K562 (cell line): ENCODE measurements around the gene CSAD. TPM values are rescaled to one million over a fixed set of nuclear protein-coding genes. Genes with fewer than 3 reads are reported as not detected.

ENCODE experiments used
- CBFA2T2 ChIP-seq: fragments of 450-650 bp; conservative IDR thresholded peaks from 2 replicates; pipeline ENCODE4 v1.6.1; 2017; ENCODE audit warnings: mild to moderate bottlenecking
- FOXA1 ChIP-seq: fragments of 450-650 bp; IDR thresholded peaks from 2 replicates; pipeline ENCODE4 v1.6.1; 2016; ENCODE audit warnings: mild to moderate bottlenecking, borderline replicate concordance
- HDAC2 ChIP-seq: fragments of 450-650 bp; IDR thresholded peaks from 2 replicates; pipeline ENCODE4 v1.6.1; 2016; ENCODE audit warnings: mild to moderate bottlenecking
- HNRNPUL1 ChIP-seq: fragments of 200-400 bp; formaldehyde crosslinking; IDR thresholded peaks from 2 replicates; pipeline ENCODE4 v1.6.1; 2017; ENCODE audit warnings: low read length
- KHSRP ChIP-seq: fragments of 450-650 bp; IDR thresholded peaks from 2 replicates; pipeline ENCODE4 v1.6.1; 2017
- MCM3 ChIP-seq: fragments of 450-650 bp; IDR thresholded peaks from 2 replicates; pipeline ENCODE4 v1.6.1; 2016
- MEIS2 ChIP-seq: fragments of 450-650 bp; IDR thresholded peaks from 2 replicates; pipeline ENCODE4 v1.6.1; 2014; ENCODE audit warnings: mild to moderate bottlenecking; ENCODE audit not compliant: partially characterized antibody
- SAFB ChIP-seq: fragments of 200-400 bp; formaldehyde crosslinking; IDR thresholded peaks from 2 replicates; pipeline ENCODE4 v1.6.1; 2017; ENCODE audit warnings: low read depth, low read length, borderline replicate concordance
- SLC30A9 ChIP-seq: fragments of 250-450 bp; sonication (Bioruptor Pico); IDR thresholded peaks from 2 replicates; pipeline ENCODE4 v1.8.0; 2022; ENCODE audit warnings: mild to moderate bottlenecking, moderate library complexity
- SOX6 ChIP-seq: fragments of 450-650 bp; IDR thresholded peaks from 2 replicates; pipeline ENCODE4 v1.6.1; 2014; ENCODE audit warnings: mild to moderate bottlenecking
- TAF15 ChIP-seq: fragments of 200-400 bp; formaldehyde crosslinking; IDR thresholded peaks from 2 replicates; pipeline ENCODE4 v1.6.1; 2017; ENCODE audit warnings: mild to moderate bottlenecking, low read depth, low read length, moderate library complexity
- TOE1 ChIP-seq, 2 experiments: fragments of 450-650 bp in 1 of 2; sonication (generic) in 1 of 2; formaldehyde crosslinking in 1 of 2; IDR thresholded peaks; 2 replicates each; pipeline versions ENCODE4 v1.7.1 to v1.8.0; 2016 to 2022; ENCODE audit warnings: borderline replicate concordance in 2 of 2, mild to moderate bottlenecking in 2 of 2, antibody characterized with exemption in 1 of 2, inconsistent platforms in 1 of 2, low read depth in 1 of 2, missing genetic modification reagents in 1 of 2, moderate library complexity in 1 of 2
- YBX1 ChIP-seq: fragments of 450-650 bp; IDR thresholded peaks from 2 replicates; pipeline ENCODE4 v1.7.1; 2016; ENCODE audit warnings: mild to moderate bottlenecking
- ZBTB1 ChIP-seq: sonication (generic); formaldehyde crosslinking; IDR thresholded peaks from 2 replicates; pipeline ENCODE4 v1.8.1; 2023; ENCODE audit warnings: missing genetic modification reagents, low read depth, mild to moderate bottlenecking, borderline replicate concordance
- ZC3H11A ChIP-seq: IDR thresholded peaks from 2 replicates; pipeline ENCODE4 v1.6.1; 2012; ENCODE audit warnings: low read depth, low read length, improper control_type of control experiment
- ZFP36 ChIP-seq: fragments of 150-350 bp; IDR thresholded peaks from 2 replicates; pipeline ENCODE4 v1.6.1; 2018; ENCODE audit warnings: low read length, low read depth; ENCODE audit not compliant: partially characterized antibody
- ZNF121 ChIP-seq: sonication (generic); formaldehyde crosslinking; conservative IDR thresholded peaks from 2 replicates; pipeline ENCODE4 v1.8.0; 2022; ENCODE audit warnings: missing genetic modification reagents
- ZNF133 ChIP-seq: fragments of 250-450 bp; sonication (Bioruptor Pico); IDR thresholded peaks from 2 replicates; pipeline ENCODE4 v1.4.0; 2020; ENCODE audit warnings: mild to moderate bottlenecking
- ZNF165 ChIP-seq: fragments of 250-450 bp; sonication (Bioruptor Pico); IDR thresholded peaks from 2 replicates; pipeline ENCODE4 v1.4.0; 2020; ENCODE audit warnings: borderline replicate concordance
- ZNF24 ChIP-seq: fragments of 450-650 bp; IDR thresholded peaks from 2 replicates; pipeline ENCODE4 v1.6.1; 2016
- ZNF507 ChIP-seq: conservative IDR thresholded peaks from 2 replicates; pipeline ENCODE4 v1.6.1; 2017; ENCODE audit warnings: missing genetic modification characterization, missing compliant biosample characterization
- ZNF75A ChIP-seq: fragments of 450-650 bp; formaldehyde crosslinking; IDR thresholded peaks from 2 replicates; pipeline ENCODE4 v1.4.0; 2020; ENCODE audit warnings: mild to moderate bottlenecking
- ZNF77 ChIP-seq: fragments of 250-450 bp; sonication (Bioruptor Pico); IDR thresholded peaks from 2 replicates; pipeline ENCODE4 v1.5.0; 2020
- ZZZ3 ChIP-seq: fragments of 450-650 bp; IDR thresholded peaks from 2 replicates; pipeline ENCODE4 v1.6.1; 2016; ENCODE audit warnings: antibody characterized with exemption, mild to moderate bottlenecking, moderate library complexity
- polyA plus RNA-seq, 8 experiments: library from polyadenylated mRNA; depleted of rRNA in 4 of 8; stranded (reverse) in 5 of 8; unstranded in 3 of 8; fragments of >200 nt; fragmentation: Nextera tagmentation in 2 of 8; fragmentation: Illumina TruSeq in 1 of 8; extraction: Ambion mirVana in 2 of 8; extraction: Trizol in 1 of 8; gene quantifications; 2 replicates each; pipeline versions ENCODE4 v1.2.1 to v1.2.3, GENCODE V29; 2011 to 2014; ENCODE audit warnings: inconsistent platforms in 1 of 8, missing spikeins in 1 of 8
- total RNA-seq, 7 experiments: library from RNA; depleted of rRNA in 6 of 7; stranded (reverse); fragments of >200 nt in 6 of 7; fragmentation: Illumina TruSeq in 2 of 7; extraction: Trizol in 2 of 7; gene quantifications; 2 replicates each; pipeline versions ENCODE4 v1.2.1 to v1.2.3, GENCODE V29; 2011 to 2021; ENCODE audit warnings: low replicate concordance in 1 of 7
- TF ChIP-seq, protein P1 (sequence below): fragments of 450-650 bp; formaldehyde crosslinking; IDR thresholded peaks from 2 replicates; pipeline ENCODE4 v1.4.0; 2020; ENCODE audit warnings: mild to moderate bottlenecking, moderate library complexity
- TF ChIP-seq, protein P2 (sequence below): fragments of 250-450 bp; sonication (Bioruptor Pico); IDR thresholded peaks from 2 replicates; pipeline ENCODE4 v1.6.1; 2021; ENCODE audit warnings: mild to moderate bottlenecking
- TF ChIP-seq, protein P3 (sequence below): fragments of 450-650 bp; IDR thresholded peaks from one replicate; pipeline ENCODE4 v1.6.1; 2018; ENCODE audit warnings: mild to moderate bottlenecking, moderate library complexity; ENCODE audit not compliant: partially characterized antibody
- TF ChIP-seq, protein P4 (sequence below): fragments of 250-450 bp; sonication (Bioruptor Pico); IDR thresholded peaks from 2 replicates; pipeline ENCODE4 v1.4.0; 2020; ENCODE audit warnings: mild to moderate bottlenecking, moderate library complexity

CSAD gene
- total and polyA plus RNA-seq, 9 of the 15 experiments (the other 6 are each of a cell fraction or from before 2014, with no cell fraction given): 1.8 to 19.6 (median 8.1) TPM

DNA sequence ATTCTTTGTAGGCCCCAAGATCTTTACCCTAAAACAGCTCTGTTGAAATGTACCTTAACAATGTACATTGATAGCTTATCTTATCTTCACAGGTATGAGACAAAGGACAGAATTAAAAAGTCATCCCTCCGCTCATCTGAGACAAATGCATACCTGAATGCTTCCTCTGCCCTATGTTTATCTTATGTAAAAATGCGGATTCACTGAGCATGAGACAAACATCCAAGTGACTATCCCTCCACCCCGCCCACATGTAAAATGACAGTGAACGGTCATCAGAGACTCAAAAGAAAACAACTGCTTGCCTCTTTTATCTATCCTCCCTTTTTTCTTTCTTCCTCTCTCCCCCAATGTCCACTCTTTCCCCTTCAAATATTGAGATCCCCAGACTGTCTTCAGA is 37.4 kb downstream of the CSAD start (continued):
- TF ChIP-seq, protein P1, sequence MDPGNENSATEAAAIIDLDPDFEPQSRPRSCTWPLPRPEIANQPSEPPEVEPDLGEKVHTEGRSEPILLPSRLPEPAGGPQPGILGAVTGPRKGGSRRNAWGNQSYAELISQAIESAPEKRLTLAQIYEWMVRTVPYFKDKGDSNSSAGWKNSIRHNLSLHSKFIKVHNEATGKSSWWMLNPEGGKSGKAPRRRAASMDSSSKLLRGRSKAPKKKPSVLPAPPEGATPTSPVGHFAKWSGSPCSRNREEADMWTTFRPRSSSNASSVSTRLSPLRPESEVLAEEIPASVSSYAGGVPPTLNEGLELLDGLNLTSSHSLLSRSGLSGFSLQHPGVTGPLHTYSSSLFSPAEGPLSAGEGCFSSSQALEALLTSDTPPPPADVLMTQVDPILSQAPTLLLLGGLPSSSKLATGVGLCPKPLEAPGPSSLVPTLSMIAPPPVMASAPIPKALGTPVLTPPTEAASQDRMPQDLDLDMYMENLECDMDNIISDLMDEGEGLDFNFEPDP (CRISPR knock-in tag): no peak
- TF ChIP-seq ZNF121 (CRISPR knock-in tag): no peak
- TF ChIP-seq, protein P2, sequence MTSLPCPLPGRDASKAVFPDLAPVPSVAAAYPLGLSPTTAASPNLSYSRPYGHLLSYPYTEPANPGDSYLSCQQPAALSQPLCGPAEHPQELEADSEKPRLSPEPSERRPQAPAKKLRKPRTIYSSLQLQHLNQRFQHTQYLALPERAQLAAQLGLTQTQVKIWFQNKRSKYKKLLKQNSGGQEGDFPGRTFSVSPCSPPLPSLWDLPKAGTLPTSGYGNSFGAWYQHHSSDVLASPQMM: no peak
- no peak for TF ChIP-seq HDAC2
- TF ChIP-seq SOX6: peak; percentile 90
- TF ChIP-seq ZNF507 (tag): no peak
- TF ChIP-seq ZFP36: no peak
- TF ChIP-seq YBX1: no peak
- TF ChIP-seq ZZZ3: no peak
- TF ChIP-seq, protein P3, sequence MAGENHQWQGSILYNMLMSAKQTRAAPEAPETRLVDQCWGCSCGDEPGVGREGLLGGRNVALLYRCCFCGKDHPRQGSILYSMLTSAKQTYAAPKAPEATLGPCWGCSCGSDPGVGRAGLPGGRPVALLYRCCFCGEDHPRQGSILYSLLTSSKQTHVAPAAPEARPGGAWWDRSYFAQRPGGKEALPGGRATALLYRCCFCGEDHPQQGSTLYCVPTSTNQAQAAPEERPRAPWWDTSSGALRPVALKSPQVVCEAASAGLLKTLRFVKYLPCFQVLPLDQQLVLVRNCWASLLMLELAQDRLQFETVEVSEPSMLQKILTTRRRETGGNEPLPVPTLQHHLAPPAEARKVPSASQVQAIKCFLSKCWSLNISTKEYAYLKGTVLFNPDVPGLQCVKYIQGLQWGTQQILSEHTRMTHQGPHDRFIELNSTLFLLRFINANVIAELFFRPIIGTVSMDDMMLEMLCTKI: no peak
- no peak for TF ChIP-seq ZBTB1 (CRISPR knock-in tag)
- no peak for TF ChIP-seq ZNF75A (CRISPR knock-in tag)
- TF ChIP-seq, protein P4, sequence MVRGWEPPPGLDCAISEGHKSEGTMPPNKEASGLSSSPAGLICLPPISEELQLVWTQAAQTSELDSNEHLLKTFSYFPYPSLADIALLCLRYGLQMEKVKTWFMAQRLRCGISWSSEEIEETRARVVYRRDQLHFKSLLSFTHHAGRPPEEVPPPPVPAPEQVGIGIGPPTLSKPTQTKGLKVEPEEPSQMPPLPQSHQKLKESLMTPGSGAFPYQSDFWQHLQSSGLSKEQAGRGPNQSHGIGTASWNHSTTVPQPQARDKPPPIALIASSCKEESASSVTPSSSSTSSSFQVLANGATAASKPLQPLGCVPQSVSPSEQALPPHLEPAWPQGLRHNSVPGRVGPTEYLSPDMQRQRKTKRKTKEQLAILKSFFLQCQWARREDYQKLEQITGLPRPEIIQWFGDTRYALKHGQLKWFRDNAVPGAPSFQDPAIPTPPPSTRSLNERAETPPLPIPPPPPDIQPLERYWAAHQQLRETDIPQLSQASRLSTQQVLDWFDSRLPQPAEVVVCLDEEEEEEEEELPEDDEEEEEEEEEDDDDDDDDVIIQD: no peak
- TF ChIP-seq ZNF165 (CRISPR knock-in tag): no peak
- no peak for TF ChIP-seq MCM3
- no peak for TF ChIP-seq TAF15
- no peak for TF ChIP-seq ZNF133 (CRISPR knock-in tag)
- TF ChIP-seq CBFA2T2: 0 out of 2 replicates have a peak, but pooled peaks have one; percentile 28
- TF ChIP-seq KHSRP: no peak
- no peak for TF ChIP-seq ZNF24
- no peak for TF ChIP-seq HNRNPUL1
- TF ChIP-seq ZC3H11A: no peak
- no peak for TF ChIP-seq SLC30A9 (CRISPR knock-in tag)
- no peak for TF ChIP-seq ZNF77 (CRISPR knock-in tag)
- TF ChIP-seq MEIS2: no peak
- no peak for TF ChIP-seq FOXA1
- no peak for TF ChIP-seq SAFB
- TF ChIP-seq TOE1 (IDR thresholded peaks at IDR 0.05; ENCODE audit: borderline replicate concordance): no peak
- no peak for TF ChIP-seq TOE1 (CRISPR knock-in tag; IDR thresholded peaks at IDR 0.05; ENCODE audit: borderline replicate concordance, low read depth)
